Transverse colon (tissue), 4 donors: ENCODE data around the gene AGXT2.

Source experiments
- CTCF ChIP-seq, 5 experiments: fragments of 200-600 bp in 3 of 5; fragments of 450-650 bp in 2 of 5; sonication (generic) in 3 of 5; IDR thresholded peaks; 1 replicate in 2 of 5; 2 replicates in 3 of 5; pipeline ENCODE4 v1.5.1; 2016 to 2017; ENCODE audit warnings: antibody characterized with exemption in 5 of 5, inconsistent platforms in 3 of 5, mild to moderate bottlenecking in 2 of 5, moderate library complexity in 1 of 5
- EP300 ChIP-seq: sonication (generic); formaldehyde crosslinking; IDR thresholded peaks from one replicate; pipeline ENCODE4 v1.6.1; 2017; ENCODE audit warnings: antibody characterized with exemption, low read depth
- POLR2A ChIP-seq: fragments of 450-650 bp; IDR thresholded peaks from one replicate; pipeline ENCODE4 v1.6.1; 2016; ENCODE audit warnings: antibody characterized with exemption, mild to moderate bottlenecking, moderate library complexity
- POLR2AphosphoS5 ChIP-seq, 3 donors: sonication (generic); formaldehyde crosslinking; IDR thresholded peaks; one replicate each; pipeline ENCODE4 v1.6.1; 2016; ENCODE audit warnings: antibody characterized with exemption in 3 of 3

DNA sequence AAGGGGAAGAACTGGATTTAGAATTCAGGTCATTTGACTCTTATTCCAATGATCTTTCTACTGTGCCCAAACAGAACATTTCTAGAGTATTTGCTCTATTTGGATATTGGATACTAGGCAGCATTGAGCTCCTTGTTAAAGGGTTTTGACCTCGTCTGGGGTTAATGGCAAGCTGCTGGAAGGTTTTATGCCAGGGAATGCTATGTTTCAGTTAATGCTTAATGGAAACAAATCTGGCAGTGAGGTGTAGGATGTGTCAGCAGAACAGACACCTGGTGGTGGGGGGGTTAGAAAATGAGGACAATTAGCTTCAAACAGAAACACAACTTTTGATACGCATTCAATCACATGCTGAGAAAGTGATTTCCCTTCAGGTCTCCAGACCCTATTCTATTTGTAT lies 51.5 kb downstream of the AGXT2 start:
- TF ChIP-seq CTCF (IDR thresholded peaks at IDR 0.05) (no peak), POLR2A (no peak), EP300 (no peak), POLR2AphosphoS5 (IDR thresholded peaks at IDR 0.05) (no peak)
